Astrocyte (in vitro differentiated cells and primary cell): ENCODE data around the gene MSX2. TPM values are rescaled to one million over a fixed set of nuclear protein-coding genes. Genes with fewer than 3 reads are reported as not detected.

Experiments used
- DNase-seq: peaks from one replicate; pipeline ENCODE4 v3.0.0-alpha.2; 2010; ENCODE audit warnings: low read depth
- FAIRE-seq: peaks from 2 replicates; lab custom pipeline; 2011; peaks lifted over from hg19 to GRCh38; lab: Jason Lieb, UNC
- H2AFZ ChIP-seq: 2 replicates; pipeline ENCODE4 v1.6.0; 2012; ENCODE audit warnings: low read depth, low read length, inconsistent platforms
- H3K27ac ChIP-seq: 2 replicates; pipeline ENCODE4 v1.5.1; 2011; ENCODE audit warnings: low read depth, low read length, inconsistent platforms
- H3K27me3 ChIP-seq: 2 replicates; pipeline ENCODE4 v1.6.0; 2011; ENCODE audit warnings: low read length, inconsistent platforms; ENCODE audit not compliant: insufficient read depth
- H3K36me3 ChIP-seq: 2 replicates; pipeline ENCODE4 v1.5.1; 2011; ENCODE audit warnings: low read length, inconsistent platforms; ENCODE audit not compliant: insufficient read depth
- H3K4me1 ChIP-seq: 2 replicates; pipeline ENCODE4 v1.5.1; 2011; ENCODE audit warnings: low read length, inconsistent platforms; ENCODE audit not compliant: insufficient read depth
- H3K4me2 ChIP-seq: 2 replicates; pipeline ENCODE4 v1.6.0; 2012; ENCODE audit warnings: low read length, inconsistent platforms
- H3K4me3 ChIP-seq: 2 replicates; pipeline ENCODE4 v1.5.1; 2011; ENCODE audit warnings: low read depth, mild to moderate bottlenecking, low read length, inconsistent platforms; ENCODE audit not compliant: insufficient read depth
- H3K79me2 ChIP-seq: 2 replicates; pipeline ENCODE4 v1.6.0; 2012; ENCODE audit warnings: mild to moderate bottlenecking, low read length, inconsistent platforms; ENCODE audit not compliant: insufficient read depth
- H3K9ac ChIP-seq: 2 replicates; pipeline ENCODE4 v1.6.0; 2012; ENCODE audit warnings: mild to moderate bottlenecking, low read length, inconsistent platforms
- H3K9me3 ChIP-seq: 2 replicates; pipeline ENCODE4 v1.5.1; 2012; ENCODE audit warnings: low read depth, mild to moderate bottlenecking, low read length, inconsistent platforms; ENCODE audit not compliant: insufficient read depth
- H4K20me1 ChIP-seq: 2 replicates; pipeline ENCODE4 v1.6.0; 2012; ENCODE audit warnings: low read length, inconsistent platforms; ENCODE audit not compliant: insufficient read depth
- H3K27ac Mint-ChIP-seq: one replicate; pipeline ENCODE4 v1.8.0; 2021; ENCODE audit warnings: mild to moderate bottlenecking, mixed read lengths; ENCODE audit not compliant: unreplicated experiment
- H3K27me3 Mint-ChIP-seq: one replicate; pipeline ENCODE4 v1.8.0; 2021; ENCODE audit warnings: low read depth, mixed read lengths; ENCODE audit not compliant: unreplicated experiment
- H3K36me3 Mint-ChIP-seq: one replicate; pipeline ENCODE4 v1.8.0; 2021; ENCODE audit warnings: low read depth, mixed read lengths; ENCODE audit not compliant: unreplicated experiment
- H3K4me1 Mint-ChIP-seq: one replicate; pipeline ENCODE4 v1.8.0; 2021; ENCODE audit warnings: low read depth, mixed read lengths; ENCODE audit not compliant: unreplicated experiment
- H3K4me3 Mint-ChIP-seq: one replicate; pipeline ENCODE4 v1.8.0; 2021; ENCODE audit warnings: mild to moderate bottlenecking, moderate library complexity, mixed read lengths; ENCODE audit not compliant: unreplicated experiment
- H3K9me3 Mint-ChIP-seq: one replicate; pipeline ENCODE4 v1.8.0; 2021; ENCODE audit warnings: mild to moderate bottlenecking, mixed read lengths; ENCODE audit not compliant: unreplicated experiment
- CTCF ChIP-seq: IDR thresholded peaks from 2 replicates; pipeline ENCODE4 v1.5.1; 2011; ENCODE audit warnings: low read depth, mild to moderate bottlenecking, inconsistent platforms, low read length, moderate library complexity; ENCODE audit not compliant: insufficient read depth
- EZH2 ChIP-seq: IDR thresholded peaks from 2 replicates; pipeline ENCODE4 v1.6.1; 2012; ENCODE audit warnings: mild to moderate bottlenecking, low read length, inconsistent platforms; ENCODE audit not compliant: insufficient read depth
- total RNA-seq: library from RNA; stranded (reverse); gene quantifications from 2 replicates; pipeline ENCODE4 v1.2.1, GENCODE V29; 2021

MSX2 gene
- total RNA-seq, 1 donor from 2014 or later: 12.0 TPM

GRCh38 chr5:174719793-174720611 lies 4.4 kb upstream of the MSX2 start:
- Histone ChIP-seq H3K27me3 (peaks cover 68% of the 10 kb centered on the region), H3K9ac (no peak overlapping the region), H3K36me3 (no peaks in the 10 kb centered on the region), H3K79me2 (no peaks in the 10 kb centered on the region), H3K4me3 (no peak overlapping the region), H3K9me3 (no peaks in the 10 kb centered on the region), H3K4me1 (peaks cover 4% of the 10 kb centered on the region), H4K20me1 (peaks cover under 1% of the 10 kb centered on the region), H3K27ac (no peak overlapping the region), H3K4me2 (peak overlapping the region; percentile 76), H2AFZ (no peak overlapping the region)
- Mint-ChIP-seq H3K36me3 (no peaks in the 10 kb centered on the region), H3K27ac (peak overlapping the region; percentile 58), H3K4me3 (peak overlapping the region; percentile 57), H3K27me3 (peaks cover 78% of the 10 kb centered on the region), H3K9me3 (no peaks in the 10 kb centered on the region), H3K4me1 (no peaks in the 10 kb centered on the region)
- TF ChIP-seq EZH2: no peak
- no peak for TF ChIP-seq CTCF
- DNase-seq (no peak), FAIRE-seq (no peak)

- H3K36me3 Mint-ChIP-seq: no peaks in the 10 kb centered on the region
- TF ChIP-seq EZH2 (peak; percentile 47), CTCF (no peak)
- no peaks in the 10 kb centered on the region for H3K36me3 ChIP-seq
- H3K4me3 ChIP-seq: peak overlapping the region; percentile 32
- no peaks in the 10 kb centered on the region for H3K9me3 ChIP-seq
- peaks cover 73% of the 10 kb centered on the region for H3K27me3 ChIP-seq
- no peak for DNase-seq
- no peak overlapping the region for H3K9ac ChIP-seq
- peak overlapping the region; percentile 58 for H3K27ac Mint-ChIP-seq
- H3K4me1 Mint-ChIP-seq: peaks cover 2% of the 10 kb centered on the region
- H3K4me3 Mint-ChIP-seq: peak overlapping the region; percentile 65
- H3K9me3 Mint-ChIP-seq: peaks cover 2% of the 10 kb centered on the region
- H3K27me3 Mint-ChIP-seq: peaks cover 79% of the 10 kb centered on the region
- H3K4me1 ChIP-seq: peaks cover 12% of the 10 kb centered on the region
- peaks cover 5% of the 10 kb centered on the region for H3K79me2 ChIP-seq
- H3K27ac ChIP-seq: no peak overlapping the region
- FAIRE-seq: no peak
- H4K20me1 ChIP-seq: peaks cover 9% of the 10 kb centered on the region
- H3K4me2 ChIP-seq: peak overlapping the region; percentile 76
- H2AFZ ChIP-seq: no peak overlapping the region
Measured at GRCh38 chr5:174720612-174721529, 3.5 kb upstream of the MSX2 start.
